Fibroblast of skin of back (primary cell): Measurements from ENCODE around the gene KRTAP15-1. TPM values are rescaled to one million over a fixed set of nuclear protein-coding genes. Genes with fewer than 3 reads are reported as not detected.

ENCODE experiments used
- DNase-seq: peaks from one replicate; pipeline ENCODE4 v3.0.0-alpha.2; 2013
- polyA plus RNA-seq, 2 experiments: library from polyadenylated mRNA; unstranded; fragments of 120-200 nt; gene quantifications; one replicate each; pipeline ENCODE4 v1.2.1, GENCODE V29; 2013; ENCODE audit not compliant: insufficient read length in 2 of 2

The KRTAP15-1 gene
- not detected for polyA plus RNA-seq (2013, experiment 1 of 2; ENCODE audit: insufficient read length)
- polyA plus RNA-seq (2013, experiment 2 of 2; ENCODE audit: insufficient read length): not detected

- no peak for DNase-seq
These were observed at the start of gene KRTAP15-1 for GRCh38 chr21:30439975-30440374. KRTAP15-1 (plus strand) TSS chr21:30440275; CDS start chr21:30440328, 53 bp downstream.

- DNase-seq: no peak
These were observed 48.5 kb upstream of the KRTAP15-1 start for GRCh38 chr21:30391492-30392025.

GRCh38 chr21:30395731-30396130 is 44.3 kb upstream of the KRTAP15-1 start, which contains the start of gene KRTAP13-1:
KRTAP13-1 (plus strand) TSS chr21:30396031; CDS start chr21:30396087, 56 bp downstream.
- DNase-seq: no peak

- DNase-seq: peak; percentile 77
These were observed 31.1 kb upstream of the KRTAP15-1 start for GRCh38 chr21:30408782-30409494.

- no peak for DNase-seq
These were observed 24.1 kb upstream of the KRTAP15-1 start for GRCh38 chr21:30415993-30416392.

GRCh38 chr21:30425826-30426225 is 14.2 kb upstream of the KRTAP15-1 start, which contains the start of gene KRTAP13-3:
KRTAP13-3 (minus strand) TSS chr21:30425926; CDS start chr21:30425912, 14 bp downstream.
- no peak for DNase-seq

- DNase-seq: no peak
These were observed 13.3 kb upstream of the KRTAP15-1 start for GRCh38 chr21:30426731-30427130.

GRCh38 chr21:30430170-30430655 is 9.9 kb upstream of the KRTAP15-1 start, which contains the start of gene KRTAP13-4:
KRTAP13-4 (plus strand) TSS chr21:30430220; CDS start chr21:30430276, 56 bp downstream.
- DNase-seq: no peak

- peak; percentile 40 for DNase-seq
These were observed 5.9 kb upstream of the KRTAP15-1 start for GRCh38 chr21:30434033-30434631.

GRCh38 chr21:30437010-30437565 is 3.0 kb upstream of the KRTAP15-1 start:
- no peak for DNase-seq

GRCh38 chr21:30443226-30443625 is 3.2 kb downstream of the KRTAP15-1 start:
- DNase-seq: no peak

- DNase-seq: no peak
These were observed 4.1 kb downstream of the KRTAP15-1 start for GRCh38 chr21:30444204-30444603.

GRCh38 chr21:30447056-30447455 is 7.0 kb downstream of the KRTAP15-1 start:
- no peak for DNase-seq

- no peak for DNase-seq
These were observed 8.4 kb downstream of the KRTAP15-1 start for GRCh38 chr21:30448514-30448913.

GRCh38 chr21:30463713-30464112 is 23.6 kb downstream of the KRTAP15-1 start:
- peak; percentile 9 for DNase-seq

GRCh38 chr21:30468900-30469714 is 29.0 kb downstream of the KRTAP15-1 start:
- DNase-seq: no peak

- DNase-seq: no peak
These were observed 37.9 kb downstream of the KRTAP15-1 start for GRCh38 chr21:30478004-30478403.

GRCh38 chr21:30479259-30479658 is 39.2 kb downstream of the KRTAP15-1 start:
- no peak for DNase-seq

- no peak for DNase-seq
These were observed 40.1 kb downstream of the KRTAP15-1 start, which contains the start of gene KRTAP19-1 for GRCh38 chr21:30480145-30480544. KRTAP19-1 (minus strand) TSS chr21:30480367; CDS start chr21:30480317, 50 bp downstream.

- no peak for DNase-seq
These were observed 42.1 kb downstream of the KRTAP15-1 start for GRCh38 chr21:30482130-30482529.

GRCh38 chr21:30486180-30486579 is 46.1 kb downstream of the KRTAP15-1 start:
- no peak for DNase-seq

GRCh38 chr21:30487336-30487735 is 47.3 kb downstream of the KRTAP15-1 start, which contains the start of gene KRTAP19-2:
KRTAP19-2 (minus strand) TSS chr21:30487436; CDS start chr21:30487348, 88 bp downstream.
- DNase-seq: no peak
